Mesothelial cell of epicardium (in vitro differentiated cells): ENCODE data around the gene ME3. TPM values are rescaled to one million over a fixed set of nuclear protein-coding genes. Genes with fewer than 3 reads are reported as not detected.

Source experiments
- DNase-seq, 2 experiments: peaks; one replicate each; pipeline ENCODE4 v3.0.0; 2021; ENCODE audit warnings: low spot score in 2 of 2; ENCODE audit not compliant: unreplicated experiment in 2 of 2
- H3K27ac Mint-ChIP-seq: 2 replicates; pipeline ENCODE4 v1.8.0; 2021; ENCODE audit warnings: mixed read lengths
- H3K27me3 Mint-ChIP-seq: 2 replicates; pipeline ENCODE4 v1.8.0; 2021; ENCODE audit warnings: low read depth, mixed read lengths
- H3K36me3 Mint-ChIP-seq: 2 replicates; pipeline ENCODE4 v1.8.0; 2021; ENCODE audit warnings: mixed read lengths
- H3K4me1 Mint-ChIP-seq: 2 replicates; pipeline ENCODE4 v1.8.0; 2021; ENCODE audit warnings: mixed read lengths
- H3K4me3 Mint-ChIP-seq: 2 replicates; pipeline ENCODE4 v1.8.0; 2021; ENCODE audit warnings: mild to moderate bottlenecking, moderate library complexity, mixed read lengths
- H3K9me3 Mint-ChIP-seq: 2 replicates; pipeline ENCODE4 v1.8.0; 2021; ENCODE audit warnings: mixed read lengths
- total RNA-seq: library from RNA; stranded (reverse); gene quantifications from 3 replicates; pipeline ENCODE4 v1.2.1, GENCODE V29; 2021
- TF ChIP-seq, protein P1 (sequence below): fragments of 200-600 bp; sonication (generic); IDR thresholded peaks from one replicate; pipeline ENCODE4 v1.5.0; 2021; ENCODE audit warnings: antibody characterized with exemption; ENCODE audit not compliant: unreplicated experiment

ME3 gene
- total RNA-seq, 1 donor from 2014 or later = 11.8 TPM

DNA sequence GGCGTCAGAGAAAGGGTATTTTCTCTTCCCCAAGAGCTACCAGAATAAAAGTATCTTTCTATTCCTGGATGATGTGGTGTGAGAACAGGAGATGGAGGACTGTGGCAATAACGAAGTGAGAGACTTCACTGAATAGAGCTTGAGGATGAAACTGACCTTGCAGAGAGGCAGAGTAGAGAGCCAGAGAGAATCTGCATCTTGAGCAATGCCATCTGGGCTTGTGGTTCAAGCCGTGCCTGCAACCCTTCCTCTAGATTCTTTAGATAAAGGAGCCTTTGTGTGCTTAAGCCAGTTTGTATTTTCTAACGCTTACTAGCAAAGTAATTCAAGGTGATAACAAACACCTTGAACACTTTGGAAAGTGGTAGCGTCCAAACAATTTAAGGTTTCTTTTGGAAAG is 2.2 kb downstream of the ME3 start:
- H3K4me1 Mint-ChIP-seq = peaks cover 8% of the 10 kb centered on the region
- no peaks in the 10 kb centered on the region for H3K9me3 Mint-ChIP-seq
- TF ChIP-seq, protein P1, sequence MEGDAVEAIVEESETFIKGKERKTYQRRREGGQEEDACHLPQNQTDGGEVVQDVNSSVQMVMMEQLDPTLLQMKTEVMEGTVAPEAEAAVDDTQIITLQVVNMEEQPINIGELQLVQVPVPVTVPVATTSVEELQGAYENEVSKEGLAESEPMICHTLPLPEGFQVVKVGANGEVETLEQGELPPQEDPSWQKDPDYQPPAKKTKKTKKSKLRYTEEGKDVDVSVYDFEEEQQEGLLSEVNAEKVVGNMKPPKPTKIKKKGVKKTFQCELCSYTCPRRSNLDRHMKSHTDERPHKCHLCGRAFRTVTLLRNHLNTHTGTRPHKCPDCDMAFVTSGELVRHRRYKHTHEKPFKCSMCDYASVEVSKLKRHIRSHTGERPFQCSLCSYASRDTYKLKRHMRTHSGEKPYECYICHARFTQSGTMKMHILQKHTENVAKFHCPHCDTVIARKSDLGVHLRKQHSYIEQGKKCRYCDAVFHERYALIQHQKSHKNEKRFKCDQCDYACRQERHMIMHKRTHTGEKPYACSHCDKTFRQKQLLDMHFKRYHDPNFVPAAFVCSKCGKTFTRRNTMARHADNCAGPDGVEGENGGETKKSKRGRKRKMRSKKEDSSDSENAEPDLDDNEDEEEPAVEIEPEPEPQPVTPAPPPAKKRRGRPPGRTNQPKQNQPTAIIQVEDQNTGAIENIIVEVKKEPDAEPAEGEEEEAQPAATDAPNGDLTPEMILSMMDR = no peak
- no peak for DNase-seq
- H3K27ac Mint-ChIP-seq = no peak overlapping the region
- no peak overlapping the region for H3K4me3 Mint-ChIP-seq
- no peaks in the 10 kb centered on the region for H3K36me3 Mint-ChIP-seq
- peaks cover 69% of the 10 kb centered on the region for H3K27me3 Mint-ChIP-seq

GRCh38 chr11:86669424-86669823 is 3.0 kb downstream of the ME3 start:
- Mint-ChIP-seq H3K4me1 (peaks cover 8% of the 10 kb centered on the region), H3K27me3 (peaks cover 69% of the 10 kb centered on the region), H3K27ac (no peak overlapping the region), H3K4me3 (no peak overlapping the region), H3K36me3 (no peaks in the 10 kb centered on the region), H3K9me3 (no peaks in the 10 kb centered on the region)
- no peak for DNase-seq
- TF ChIP-seq, protein P1 = no peak

- TF ChIP-seq, protein P1 = no peak
- Mint-ChIP-seq H3K4me3 (no peak overlapping the region), H3K27ac (no peak overlapping the region), H3K27me3 (peaks cover 64% of the 10 kb centered on the region), H3K9me3 (no peaks in the 10 kb centered on the region), H3K36me3 (no peaks in the 10 kb centered on the region), H3K4me1 (peaks cover 8% of the 10 kb centered on the region)
- no peak for DNase-seq
Observed at GRCh38 chr11:86668929-86669328, 3.5 kb downstream of the ME3 start.

GRCh38 chr11:86666193-86666592 is 6.2 kb downstream of the ME3 start:
- Mint-ChIP-seq H3K4me3 (no peak overlapping the region), H3K9me3 (no peaks in the 10 kb centered on the region), H3K36me3 (no peaks in the 10 kb centered on the region), H3K4me1 (peaks cover 3% of the 10 kb centered on the region), H3K27ac (no peak overlapping the region), H3K27me3 (peaks cover 56% of the 10 kb centered on the region)
- TF ChIP-seq, protein P1 = no peak
- DNase-seq = no peak

DNA sequence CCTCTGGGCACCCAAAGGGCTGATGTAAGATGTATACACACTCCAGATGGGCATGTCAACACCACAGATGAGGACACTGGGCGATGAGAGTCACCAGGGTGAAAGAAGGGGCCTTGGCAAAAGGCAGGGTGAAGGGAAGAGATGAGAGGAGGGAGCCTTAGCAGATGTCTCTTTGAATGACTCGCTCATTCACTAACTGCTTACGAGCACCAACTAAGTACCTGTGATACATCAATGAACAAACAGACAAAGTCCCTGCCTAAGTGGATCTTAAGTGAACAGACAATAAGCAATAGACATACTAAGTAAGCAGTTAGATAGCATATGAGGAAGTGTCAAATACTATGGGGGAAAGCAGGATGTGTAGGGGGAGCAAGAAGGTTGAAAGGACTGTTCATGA is 7.5 kb downstream of the ME3 start:
- Mint-ChIP-seq H3K4me3 (no peak overlapping the region), H3K27ac (no peak overlapping the region)

More for the DNA sequence above, 7.5 kb downstream of the ME3 start:
- H3K27me3 Mint-ChIP-seq = peaks cover 53% of the 10 kb centered on the region
- no peak for DNase-seq
- H3K9me3 Mint-ChIP-seq = no peaks in the 10 kb centered on the region
- H3K36me3 Mint-ChIP-seq = no peaks in the 10 kb centered on the region
- H3K4me1 Mint-ChIP-seq = peaks cover 1% of the 10 kb centered on the region
- TF ChIP-seq, protein P1 = no peak
